ENCODE measurements around the gene NUDT2.

DNA sequence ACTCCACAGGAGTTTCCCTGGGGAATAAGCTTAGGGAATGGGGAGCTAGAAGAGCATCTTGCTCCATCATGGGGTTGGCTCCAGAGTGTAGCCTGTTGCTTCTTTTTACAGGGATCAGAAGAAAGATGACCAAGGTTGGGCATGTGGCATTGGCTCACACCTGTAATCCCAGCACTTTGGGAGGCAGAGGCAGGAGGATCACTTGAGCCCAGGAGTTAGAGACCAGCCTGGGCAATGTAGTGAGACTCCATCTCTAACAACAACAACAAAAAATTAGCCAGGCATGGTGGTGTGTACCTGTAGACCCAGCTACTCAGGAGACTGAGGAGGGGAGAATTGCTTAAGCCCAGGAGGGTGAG is 18.4 kb downstream of the NUDT2 start:
- TF ChIP-seq, protein P1, sequence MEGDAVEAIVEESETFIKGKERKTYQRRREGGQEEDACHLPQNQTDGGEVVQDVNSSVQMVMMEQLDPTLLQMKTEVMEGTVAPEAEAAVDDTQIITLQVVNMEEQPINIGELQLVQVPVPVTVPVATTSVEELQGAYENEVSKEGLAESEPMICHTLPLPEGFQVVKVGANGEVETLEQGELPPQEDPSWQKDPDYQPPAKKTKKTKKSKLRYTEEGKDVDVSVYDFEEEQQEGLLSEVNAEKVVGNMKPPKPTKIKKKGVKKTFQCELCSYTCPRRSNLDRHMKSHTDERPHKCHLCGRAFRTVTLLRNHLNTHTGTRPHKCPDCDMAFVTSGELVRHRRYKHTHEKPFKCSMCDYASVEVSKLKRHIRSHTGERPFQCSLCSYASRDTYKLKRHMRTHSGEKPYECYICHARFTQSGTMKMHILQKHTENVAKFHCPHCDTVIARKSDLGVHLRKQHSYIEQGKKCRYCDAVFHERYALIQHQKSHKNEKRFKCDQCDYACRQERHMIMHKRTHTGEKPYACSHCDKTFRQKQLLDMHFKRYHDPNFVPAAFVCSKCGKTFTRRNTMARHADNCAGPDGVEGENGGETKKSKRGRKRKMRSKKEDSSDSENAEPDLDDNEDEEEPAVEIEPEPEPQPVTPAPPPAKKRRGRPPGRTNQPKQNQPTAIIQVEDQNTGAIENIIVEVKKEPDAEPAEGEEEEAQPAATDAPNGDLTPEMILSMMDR (conservative IDR thresholded peaks at IDR 0.05; ENCODE audit: low read depth, low read length): no peak
- TF ChIP-seq, protein P2, sequence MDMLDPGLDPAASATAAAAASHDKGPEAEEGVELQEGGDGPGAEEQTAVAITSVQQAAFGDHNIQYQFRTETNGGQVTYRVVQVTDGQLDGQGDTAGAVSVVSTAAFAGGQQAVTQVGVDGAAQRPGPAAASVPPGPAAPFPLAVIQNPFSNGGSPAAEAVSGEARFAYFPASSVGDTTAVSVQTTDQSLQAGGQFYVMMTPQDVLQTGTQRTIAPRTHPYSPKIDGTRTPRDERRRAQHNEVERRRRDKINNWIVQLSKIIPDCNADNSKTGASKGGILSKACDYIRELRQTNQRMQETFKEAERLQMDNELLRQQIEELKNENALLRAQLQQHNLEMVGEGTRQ (IDR thresholded peaks at IDR 0.05; ENCODE audit: low read depth, low read length): no peak
- TF ChIP-seq CEBPB (IDR thresholded peaks at IDR 0.05; ENCODE audit: low read depth, low read length) (no peak), RFX5 (IDR thresholded peaks at IDR 0.05; ENCODE audit: low read depth, low read length) (no peak), POLR2A (IDR thresholded peaks at IDR 0.05; ENCODE audit: low read depth, low read length) (no peak), RAD21 (IDR thresholded peaks at IDR 0.05; ENCODE audit: low read length) (no peak), BHLHE40 (IDR thresholded peaks at IDR 0.05; ENCODE audit: low read depth, low read length) (no peak), FOS (IDR thresholded peaks at IDR 0.05; ENCODE audit: low read depth, low read length) (no peak), MAZ (IDR thresholded peaks at IDR 0.05; ENCODE audit: borderline replicate concordance, low read depth, low read length) (no peak)
